Heart right ventricle (tissue), 16 donors: Measurements from ENCODE around the gene RGR. TPM values are rescaled to one million over a fixed set of nuclear protein-coding genes. Genes with fewer than 3 reads are reported as not detected.

Experiments used
- ATAC-seq, 8 donors: fragments of 200-7000 bp; cut with Tn5 transposase; one replicate each; pipeline ENCODE4 v1.9.1; 2020; ENCODE audit warnings: mild to moderate bottlenecking in 8 of 8, moderate library complexity in 8 of 8, moderate number of reproducible peaks in 1 of 8
- DNase-seq, 2 donors: peaks; one replicate each; pipeline ENCODE4 v3.0.0-alpha.2; 2020
- H3K27ac ChIP-seq, 10 donors: fragments of 200-600 bp; sonication (generic) in 2 of 10; one replicate each; pipeline versions ENCODE4 v1.5.0 to v1.8.0; 2020 to 2022; ENCODE audit warnings: mild to moderate bottlenecking in 3 of 10
- H3K27me3 ChIP-seq, 7 donors: fragments of 200-600 bp; one replicate each; pipeline ENCODE4 v1.8.0; 2021 to 2022; ENCODE audit warnings: mild to moderate bottlenecking in 2 of 7
- H3K36me3 ChIP-seq, 9 donors: fragments of 200-600 bp; sonication (generic) in 1 of 9; one replicate each; pipeline versions ENCODE4 v1.5.0 to v1.8.0; 2020 to 2022; ENCODE audit warnings: mild to moderate bottlenecking in 2 of 9
- H3K4me1 ChIP-seq, 9 donors: fragments of 200-600 bp; sonication (generic) in 1 of 9; one replicate each; pipeline versions ENCODE4 v1.5.0 to v1.8.0; 2020 to 2022; ENCODE audit warnings: mild to moderate bottlenecking in 4 of 9
- H3K4me3 ChIP-seq, 10 donors: fragments of 200-600 bp; sonication (generic) in 2 of 10; one replicate each; pipeline versions ENCODE4 v1.5.0 to v1.8.0; 2020 to 2022; ENCODE audit warnings: mild to moderate bottlenecking in 7 of 10, moderate library complexity in 2 of 10
- H3K9me3 ChIP-seq, 11 donors: fragments of 200-600 bp in 10 of 11; sonication (generic) in 2 of 11; one replicate each; pipeline versions ENCODE4 v1.5.0 to v1.8.0; 2013 to 2022; ENCODE audit warnings: mild to moderate bottlenecking in 2 of 11, control low read depth in 1 of 11, moderate library complexity in 1 of 11
- WGBS, 2 donors: extraction: QIAGEN DNeasy Blood & Tissue Kit; methylation state at CpG; one replicate each; pipeline ENCODE4 v1.1.7; 2013; ENCODE audit warnings: inconsistent platforms in 1 of 2; 5-methylcytosine and 5-hydroxymethylcytosine counted together
- intact Hi-C, 10 donors: fragments of 100-400 bp; cut with DNase I; formaldehyde crosslinking; loops; one replicate each; pipeline versions ENCODE4 v1.11.1 to v1.14.2; 2022
- polyA plus RNA-seq, 2 donors: library from polyadenylated mRNA; stranded (reverse); fragments of 200-250 nt; gene quantifications; one replicate each; pipeline ENCODE4 v1.2.3, GENCODE V29; 2013
- total RNA-seq, 10 donors: library from RNA; stranded (reverse); fragmentation: NEBNext Ultra II Directional in 3 of 10; extraction: Animal tissue kit (Norgen Biotek cat#: 25700) in 3 of 10; gene quantifications; one replicate each; pipeline versions ENCODE4 v1.2.1 to v1.2.4, GENCODE V29; 2021 to 2023
- TF ChIP-seq, protein P1 (sequence below), 9 donors: fragments of 200-600 bp; sonication (generic) in 2 of 9; IDR thresholded peaks; one replicate each; pipeline versions ENCODE4 v1.5.0 to v1.8.0; 2021 to 2022; ENCODE audit warnings: antibody characterized with exemption in 9 of 9, mild to moderate bottlenecking in 5 of 9, moderate library complexity in 1 of 9
- donor health status: Arrhythmogenic right ventricular cardiomyopathy.
- donor health status: ischemic (EF 13 %, LVEDD 7.1; RV severe dilation, severe dysfunction).
- donor health status: healthy with polysubstance abuse.
- donor health status: DM: no; HTN: yes; CAD: no.
- donor health status: DM: no; HTN: no; CAD: no.
- donor health status: ischemic (EF 25% LVEDD 6.9; RV normal size, moderate dysfunction).
- donor health status: ischemic (EF 25% LVEDD 5.7; RV mildly dilated, moderate dysfunction).
- donor health status: healthy.
- donor health status: DM: yes; HTN: yes; CAD: no.
- donor health status: Ischemic cardiomyopathy.
- donor health status: ischemic (EF 35%, LVEDD 5.7; RV mildly dilated, moderate dysfunction).
- donor health status: nonischemic (EF 11% LVEDD 7.7; RV severe dilation, severe dysfunction).
- donor health status: DM: yes; HTN: yes; CAD: no.
- donor health status: PGD.
- donor health status: ischemic (EF 29% LVEDD 5.4; RV normal size, mild dysfunction).
- donor health status: nonischemic (EF 23%, LVEDD 6.1; RV moderate dilation, normal function).

RGR gene
- total and polyA plus RNA-seq, 12 donors, result 0.13 to 4.0 (median 0.53) TPM; not detected in 5

DNA sequence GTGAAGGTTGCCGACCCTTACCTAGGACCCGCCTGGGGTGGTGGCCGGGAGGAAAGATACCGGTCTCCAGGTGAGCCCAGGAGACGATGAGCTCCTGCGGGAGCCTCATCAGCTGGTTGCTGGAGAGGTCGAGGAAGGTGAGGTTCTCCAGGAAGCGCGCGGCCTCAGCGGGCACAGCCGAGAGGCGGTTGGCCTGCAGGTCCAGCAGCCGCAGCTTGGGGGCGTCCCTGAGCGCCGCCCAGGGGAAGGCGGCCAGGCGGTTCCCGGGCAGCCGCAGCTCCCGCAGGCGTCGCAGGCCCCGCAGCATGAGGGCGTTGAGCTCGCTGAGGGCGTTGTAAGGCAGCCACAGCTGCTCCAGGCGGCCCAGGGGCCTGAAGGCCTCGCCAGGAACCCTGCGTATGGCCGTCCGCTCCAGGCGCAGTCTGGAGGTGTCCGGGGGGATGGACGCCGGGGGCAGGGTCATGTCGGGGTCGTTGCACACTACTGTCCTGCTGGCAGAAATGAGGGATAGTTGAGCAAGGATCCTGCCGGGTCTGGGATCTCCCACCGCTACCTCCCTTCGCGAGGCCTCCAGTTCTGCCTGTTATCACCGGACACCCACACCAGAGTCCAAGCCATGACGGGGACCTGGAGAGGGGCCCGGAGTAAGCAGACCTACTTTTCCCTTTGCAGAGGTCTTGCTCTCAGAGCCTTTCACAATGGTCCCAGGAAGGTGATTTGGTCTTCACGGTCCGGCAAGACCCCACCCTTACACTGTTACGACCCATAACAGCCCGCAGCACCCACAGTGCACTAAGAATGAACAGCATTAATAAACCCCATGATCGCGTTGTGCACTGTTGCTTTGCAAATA lies 7.4 kb upstream of the RGR start:
- WGBS, 2 donors, result 38 to 39% methylated on average over 52 of the region's 52 CpGs
- ATAC-seq (peak; percentile 49 to 77 (median 69)), DNase-seq (peak; percentile 23 to 54)
- Histone ChIP-seq H3K36me3 (no peaks in the 10 kb centered on the region), H3K4me3 (peak overlapping the region in 2 of 10 donors; percentile 3 to 10), H3K27me3 (peaks cover 0 to 34% (median 13%) of the 10 kb centered on the region in 7 donors), H3K4me1 (no peaks in the 10 kb centered on the region), H3K9me3 (no peaks in the 10 kb centered on the region), H3K27ac (peak overlapping the region in 3 of 10 donors; percentile 12 to 55 (median 40))
- TF ChIP-seq, protein P1, sequence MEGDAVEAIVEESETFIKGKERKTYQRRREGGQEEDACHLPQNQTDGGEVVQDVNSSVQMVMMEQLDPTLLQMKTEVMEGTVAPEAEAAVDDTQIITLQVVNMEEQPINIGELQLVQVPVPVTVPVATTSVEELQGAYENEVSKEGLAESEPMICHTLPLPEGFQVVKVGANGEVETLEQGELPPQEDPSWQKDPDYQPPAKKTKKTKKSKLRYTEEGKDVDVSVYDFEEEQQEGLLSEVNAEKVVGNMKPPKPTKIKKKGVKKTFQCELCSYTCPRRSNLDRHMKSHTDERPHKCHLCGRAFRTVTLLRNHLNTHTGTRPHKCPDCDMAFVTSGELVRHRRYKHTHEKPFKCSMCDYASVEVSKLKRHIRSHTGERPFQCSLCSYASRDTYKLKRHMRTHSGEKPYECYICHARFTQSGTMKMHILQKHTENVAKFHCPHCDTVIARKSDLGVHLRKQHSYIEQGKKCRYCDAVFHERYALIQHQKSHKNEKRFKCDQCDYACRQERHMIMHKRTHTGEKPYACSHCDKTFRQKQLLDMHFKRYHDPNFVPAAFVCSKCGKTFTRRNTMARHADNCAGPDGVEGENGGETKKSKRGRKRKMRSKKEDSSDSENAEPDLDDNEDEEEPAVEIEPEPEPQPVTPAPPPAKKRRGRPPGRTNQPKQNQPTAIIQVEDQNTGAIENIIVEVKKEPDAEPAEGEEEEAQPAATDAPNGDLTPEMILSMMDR (IDR thresholded peaks at IDR 0.05), result peak in 7 of 9 donors; percentile 19 to 49 (median 32)
- intact Hi-C loops, result no loop called here

DNA sequence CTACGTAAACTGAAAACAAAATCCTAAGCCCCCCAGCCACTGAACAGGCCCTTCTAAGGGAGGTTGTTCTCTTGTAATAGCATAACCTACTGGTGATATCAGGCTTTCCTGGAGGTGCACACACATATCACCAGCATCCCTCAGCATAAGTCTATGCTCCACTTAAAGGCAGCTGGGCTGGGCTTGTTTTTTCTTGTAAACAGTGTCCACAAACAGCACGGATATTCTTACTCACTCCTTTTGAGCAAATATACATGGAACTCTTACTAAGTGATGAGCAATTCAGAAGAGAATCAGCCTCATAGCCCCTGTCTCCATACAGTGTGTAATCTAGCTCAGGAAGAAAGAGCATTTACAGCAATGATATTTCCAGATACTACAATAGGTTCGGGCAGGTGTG lies 5.9 kb upstream of the RGR start:
- WGBS, 2 donors, result 88 to 91% methylated on average over 3 of the region's 3 CpGs
- Histone ChIP-seq H3K36me3 (no peaks in the 10 kb centered on the region), H3K27me3 (peaks cover 0 to 34% (median 13%) of the 10 kb centered on the region in 7 donors), H3K9me3 (no peaks in the 10 kb centered on the region), H3K4me3 (no peak overlapping the region), H3K4me1 (no peaks in the 10 kb centered on the region), H3K27ac (no peak overlapping the region)
- ATAC-seq (no peak), DNase-seq (no peak)
- TF ChIP-seq, protein P1 (IDR thresholded peaks at IDR 0.05), result no peak
- intact Hi-C loops, result no loop called here

DNA sequence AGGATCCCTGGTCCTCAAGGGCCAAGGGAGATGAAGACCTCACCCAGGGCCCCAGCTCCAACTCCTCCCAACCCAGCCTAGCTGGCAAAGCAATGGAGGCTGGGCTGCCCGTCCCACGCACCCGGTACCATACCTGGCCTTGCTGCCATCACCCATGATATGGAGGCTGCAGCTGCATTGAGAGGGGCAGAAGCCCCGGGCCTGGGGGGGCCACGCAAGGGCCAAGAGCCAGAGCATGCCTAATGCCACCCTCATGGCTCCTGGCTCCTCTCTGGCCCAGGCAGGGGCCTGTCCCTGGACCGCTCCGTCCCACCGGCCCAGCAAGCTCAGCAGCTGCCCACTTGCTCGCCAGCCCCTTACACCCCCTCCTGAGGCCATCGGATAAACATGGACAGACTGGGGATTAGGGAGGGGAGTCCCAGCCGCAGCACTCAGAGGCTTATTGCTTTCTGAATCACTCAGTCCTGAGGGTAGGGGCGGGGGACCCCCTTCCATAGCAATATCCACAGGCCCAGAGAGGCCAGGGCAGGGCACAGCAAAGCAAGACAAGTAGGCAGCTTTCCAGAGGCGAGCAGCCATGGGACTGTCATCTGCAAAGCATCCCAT lies 3.6 kb upstream of the RGR start, which contains the start of gene LRIT1:
TSS of gene LRIT1 (minus strand) at position 362 of the 606 bp plus-strand sequence. CDS start at position 255, 107 bp downstream.
- Histone ChIP-seq H3K9me3 (no peaks in the 10 kb centered on the region), H3K36me3 (no peaks in the 10 kb centered on the region), H3K27me3 (peaks cover 0 to 28% (median 8%) of the 10 kb centered on the region in 7 donors), H3K4me1 (no peaks in the 10 kb centered on the region), H3K4me3 (no peak within 1 kb of the TSS), H3K27ac (peak within 1 kb of the TSS in 1 of 10 donors; percentile 22)
- intact Hi-C loops, result no loop called here
- TF ChIP-seq, protein P1 (IDR thresholded peaks at IDR 0.05), result no peak
- no peak for DNase-seq
- no peak for ATAC-seq
- 86 to 87% methylated on average over 13 of the region's 13 CpGs for WGBS, 2 donors

DNA sequence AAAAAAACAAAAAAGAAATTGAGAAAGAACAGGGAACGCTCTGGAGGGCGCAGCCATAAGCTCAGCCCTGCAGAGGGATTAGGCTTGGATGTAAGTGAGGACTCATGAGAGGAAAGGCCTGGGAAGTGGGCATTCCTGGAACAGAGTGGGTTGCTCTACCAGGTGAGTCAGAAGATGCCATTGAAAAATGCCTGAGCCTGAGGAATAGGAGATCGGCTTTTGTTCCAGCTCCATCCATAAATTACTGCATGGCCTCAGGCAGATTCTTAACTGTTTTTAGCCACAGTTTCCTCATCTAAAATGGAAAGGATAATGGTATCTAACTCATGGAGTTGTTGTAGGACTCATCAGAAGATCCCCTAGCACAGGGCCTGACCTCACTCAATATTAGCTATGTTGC lies 1.1 kb upstream of the RGR start:
- 93 to 96% methylated on average over 3 of the region's 3 CpGs for WGBS, 2 donors
- no peak overlapping the region for H3K4me3 ChIP-seq
- ATAC-seq, result no peak
- no peaks in the 10 kb centered on the region for H3K9me3 ChIP-seq
- intact Hi-C loops, result no loop called here
- H3K27ac ChIP-seq, result peak overlapping the region in 4 of 10 donors; percentile 34 to 72 (median 44)
- peaks cover 0 to 21% (median 0%) of the 10 kb centered on the region in 7 donors for H3K27me3 ChIP-seq
- H3K36me3 ChIP-seq, result no peaks in the 10 kb centered on the region
- TF ChIP-seq, protein P1 (IDR thresholded peaks at IDR 0.05), result no peak
- DNase-seq, result no peak
- H3K4me1 ChIP-seq, result no peaks in the 10 kb centered on the region
